Neural cell (in vitro differentiated cells): ENCODE measurements around the gene CCDC149. TPM values are rescaled to one million over a fixed set of nuclear protein-coding genes. Genes with fewer than 3 reads are reported as not detected.

ENCODE experiments used
- H2AFZ ChIP-seq: fragments of 200-600, 300-800 bp; sonication (generic), shearing (Covaris generic); 2 replicates; pipeline ENCODE4 v1.6.0; 2014; ENCODE audit warnings: low read depth, mild to moderate bottlenecking, antibody characterized with exemption, low read length, moderate library complexity
- H3F3A ChIP-seq: fragments of 200-600 bp; shearing (Covaris generic); 2 replicates; pipeline ENCODE4 v1.6.1; 2016; ENCODE audit warnings: mild to moderate bottlenecking, moderate library complexity, mixed read lengths, antibody characterized with exemption, low read length; ENCODE audit not compliant: insufficient read depth, poor library complexity, severe bottlenecking
- H3K27ac ChIP-seq: fragments of 200-600, 300-800 bp; sonication (generic), shearing (Covaris generic); 2 replicates; pipeline ENCODE4 v1.5.1; 2014; ENCODE audit warnings: mild to moderate bottlenecking, low read length, moderate library complexity
- H3K27me3 ChIP-seq: fragments of 300-800, 200-600 bp; sonication (generic), shearing (Covaris generic); 2 replicates; pipeline ENCODE4 v1.6.0; 2014; ENCODE audit warnings: mild to moderate bottlenecking, low read depth, low read length, moderate library complexity; ENCODE audit not compliant: insufficient read depth
- H3K36me3 ChIP-seq: fragments of 300-800, 200-600 bp; sonication (generic), shearing (Covaris generic); 2 replicates; pipeline ENCODE4 v1.5.1; 2014; ENCODE audit warnings: mild to moderate bottlenecking, antibody characterized with exemption, low read length, moderate library complexity; ENCODE audit not compliant: insufficient read depth
- H3K4me2 ChIP-seq: fragments of 300-800, 200-600 bp; sonication (generic), shearing (Covaris generic); 2 replicates; pipeline ENCODE4 v1.6.0; 2014; ENCODE audit warnings: mild to moderate bottlenecking, low read length
- H3K4me3 ChIP-seq: fragments of 300-800, 200-600 bp; sonication (generic), shearing (Covaris generic); 2 replicates; pipeline ENCODE4 v1.5.1; 2014; ENCODE audit warnings: mild to moderate bottlenecking, low read length, moderate library complexity
- H3K79me2 ChIP-seq: fragments of 200-600 bp; shearing (Covaris generic); replicated peaks from 2 replicates; pipeline ENCODE4 v1.6.0; 2014; ENCODE audit warnings: mild to moderate bottlenecking, low read length, moderate library complexity; ENCODE audit not compliant: insufficient read depth
- H3K9ac ChIP-seq: fragments of 300-800, 200-600 bp; sonication (generic), shearing (Covaris generic); 2 replicates; pipeline ENCODE4 v1.6.1; 2016; ENCODE audit warnings: mild to moderate bottlenecking, low read length, mixed read lengths
- H3K9me2 ChIP-seq: fragments of 200-600 bp; shearing (Covaris generic); 2 replicates; pipeline ENCODE4 v1.6.1; 2016; ENCODE audit warnings: mild to moderate bottlenecking, low read length, mixed read lengths; ENCODE audit not compliant: insufficient read depth
- H3K9me3 ChIP-seq: fragments of 200-600, 300-800 bp; sonication (generic), shearing (Covaris generic); 2 replicates; pipeline ENCODE4 v1.6.1; 2016; ENCODE audit warnings: mild to moderate bottlenecking, mixed run types, low read length, moderate library complexity, mixed read lengths
- H4K20me1 ChIP-seq: fragments of 200-600 bp; shearing (Covaris generic); 2 replicates; pipeline ENCODE4 v1.6.1; 2016; ENCODE audit warnings: mild to moderate bottlenecking, mixed run types; ENCODE audit not compliant: insufficient read depth
- CTCF ChIP-seq: fragments of 450-650 bp; IDR thresholded peaks from 2 replicates; pipeline ENCODE4 v1.5.1; 2014; ENCODE audit warnings: antibody characterized with exemption, mild to moderate bottlenecking, moderate library complexity; ENCODE audit not compliant: poor library complexity, severe bottlenecking
- EP300 ChIP-seq: fragments of 450-650 bp; conservative IDR thresholded peaks from 2 replicates; pipeline ENCODE4 v1.6.1; 2014; ENCODE audit warnings: antibody characterized with exemption, mild to moderate bottlenecking, moderate library complexity; ENCODE audit not compliant: poor library complexity, severe bottlenecking
- EZH2 ChIP-seq: fragments of 200-600, 300-800 bp; shearing (Covaris generic), sonication (generic); IDR thresholded peaks from 2 replicates; pipeline ENCODE4 v1.6.1; 2014; ENCODE audit warnings: antibody characterized with exemption, low read length, borderline replicate concordance, mild to moderate bottlenecking; ENCODE audit not compliant: insufficient read depth, poor library complexity, severe bottlenecking
- MXI1 ChIP-seq: fragments of 450-650 bp; conservative IDR thresholded peaks from 2 replicates; pipeline ENCODE4 v1.6.1; 2014; ENCODE audit warnings: antibody characterized with exemption, mild to moderate bottlenecking; ENCODE audit not compliant: poor library complexity, severe bottlenecking
- POLR2AphosphoS5 ChIP-seq: IDR thresholded peaks from 2 replicates; pipeline ENCODE4 v1.6.1; 2012
- RAD21 ChIP-seq: fragments of 450-650 bp; conservative IDR thresholded peaks from 2 replicates; pipeline ENCODE4 v1.6.1; 2014; ENCODE audit warnings: antibody characterized with exemption, mild to moderate bottlenecking, moderate library complexity
- REST ChIP-seq: IDR thresholded peaks from 2 replicates; pipeline ENCODE4 v1.6.1; 2012; ENCODE audit warnings: borderline replicate concordance
- SMC3 ChIP-seq: fragments of 450-650 bp; conservative IDR thresholded peaks from 2 replicates; pipeline ENCODE4 v1.6.1; 2014; ENCODE audit warnings: antibody characterized with exemption, mild to moderate bottlenecking, moderate library complexity; ENCODE audit not compliant: poor library complexity
- TAF1 ChIP-seq: IDR thresholded peaks from 2 replicates; pipeline ENCODE4 v1.6.1; 2012; ENCODE audit warnings: low read depth
- polyA plus RNA-seq: library from polyadenylated mRNA; depleted of rRNA; stranded (reverse); fragments of >200 nt; gene quantifications from 2 replicates; pipeline ENCODE4 v1.2.3, GENCODE V29; 2014

The CCDC149 gene
- polyA plus RNA-seq, 1 donor from 2014 or later = 6.6 TPM

- Histone ChIP-seq H3K79me2 (no peaks in the 10 kb centered on the region), H2AFZ (no peak overlapping the region), H3K36me3 (peaks cover 4% of the 10 kb centered on the region), H3K9me2 (no peaks in the 10 kb centered on the region), H3K9me3 (no peaks in the 10 kb centered on the region), H3K27ac (no peak overlapping the region), H3K4me2 (no peak overlapping the region), H3F3A (no peaks in the 10 kb centered on the region), H3K4me3 (no peak overlapping the region), H4K20me1 (no peaks in the 10 kb centered on the region), H3K9ac (no peak overlapping the region), H3K27me3 (no peaks in the 10 kb centered on the region)
- TF ChIP-seq CTCF = no peak
- TF ChIP-seq RAD21 = no peak
- no peak for TF ChIP-seq TAF1
- TF ChIP-seq POLR2AphosphoS5 = no peak
- no peak for TF ChIP-seq MXI1
- no peak for TF ChIP-seq SMC3
- TF ChIP-seq REST = no peak
- no peak for TF ChIP-seq EP300
- no peak for TF ChIP-seq EZH2
These were observed 75.5 kb downstream of the CCDC149 start for GRCh38 chr4:24837336-24837735.

GRCh38 chr4:24836661-24837242 is 76.1 kb downstream of the CCDC149 start:
- H2AFZ ChIP-seq = no peak overlapping the region
- no peak overlapping the region for H3K9ac ChIP-seq
- H3K27me3 ChIP-seq = no peaks in the 10 kb centered on the region
- no peaks in the 10 kb centered on the region for H3K9me2 ChIP-seq
- no peak overlapping the region for H3K4me3 ChIP-seq
- H3K79me2 ChIP-seq = no peaks in the 10 kb centered on the region
- no peak for TF ChIP-seq SMC3
- no peak for TF ChIP-seq MXI1
- TF ChIP-seq POLR2AphosphoS5 = no peak
- no peak for TF ChIP-seq EZH2
- TF ChIP-seq RAD21 = no peak
- no peak for TF ChIP-seq CTCF
- TF ChIP-seq REST = no peak
- TF ChIP-seq TAF1 = no peak
- no peak for TF ChIP-seq EP300
- H3K36me3 ChIP-seq = peaks cover 4% of the 10 kb centered on the region
- H3K4me2 ChIP-seq = no peak overlapping the region
- H4K20me1 ChIP-seq = no peaks in the 10 kb centered on the region
- H3F3A ChIP-seq = no peaks in the 10 kb centered on the region
- H3K9me3 ChIP-seq = no peaks in the 10 kb centered on the region
- no peak overlapping the region for H3K27ac ChIP-seq
